Stimulated activated naive B cell treated with anti-CD40 and anti-IgM and Interleukin-4, amounts not matched to agents 10 μg/mL and 1 μg/mL and 100 μg/mL, for 72 hours (primary cell): ENCODE results near the gene MAPK10.

ENCODE experiments used
- ATAC-seq, 2 donors: fragments of 150-1000 bp; cut with Tn5 transposase; replicated peaks; 2 replicates each; pipeline ENCODE4 v1.10.0; 2021; ENCODE audit warnings: moderate library complexity in 1 of 2
- DNase-seq: peaks from one replicate; pipeline ENCODE4 v3.0.0; 2021
- H3K27ac Mint-ChIP-seq: one replicate; pipeline ENCODE4 v1.8.0; 2022; ENCODE audit warnings: mild to moderate bottlenecking, mixed read lengths
- H3K27me3 Mint-ChIP-seq, 2 donors: one replicate each; pipeline ENCODE4 v1.8.0; 2022; ENCODE audit warnings: mixed read lengths in 2 of 2
- H3K36me3 Mint-ChIP-seq, 2 donors: one replicate each; pipeline ENCODE4 v1.8.0; 2022; ENCODE audit warnings: mixed read lengths in 2 of 2, mild to moderate bottlenecking in 1 of 2
- H3K4me1 Mint-ChIP-seq, 2 donors: one replicate each; pipeline ENCODE4 v1.8.0; 2022; ENCODE audit warnings: mixed read lengths in 2 of 2, mild to moderate bottlenecking in 1 of 2
- H3K4me3 Mint-ChIP-seq, 2 donors: one replicate each; pipeline ENCODE4 v1.8.0; 2022; ENCODE audit warnings: mild to moderate bottlenecking in 2 of 2, mixed read lengths in 2 of 2, moderate library complexity in 1 of 2
- H3K9me3 Mint-ChIP-seq, 2 donors: one replicate each; pipeline ENCODE4 v1.8.0; 2022; ENCODE audit warnings: mixed read lengths in 2 of 2, mild to moderate bottlenecking in 1 of 2

The MAPK10 gene

DNA sequence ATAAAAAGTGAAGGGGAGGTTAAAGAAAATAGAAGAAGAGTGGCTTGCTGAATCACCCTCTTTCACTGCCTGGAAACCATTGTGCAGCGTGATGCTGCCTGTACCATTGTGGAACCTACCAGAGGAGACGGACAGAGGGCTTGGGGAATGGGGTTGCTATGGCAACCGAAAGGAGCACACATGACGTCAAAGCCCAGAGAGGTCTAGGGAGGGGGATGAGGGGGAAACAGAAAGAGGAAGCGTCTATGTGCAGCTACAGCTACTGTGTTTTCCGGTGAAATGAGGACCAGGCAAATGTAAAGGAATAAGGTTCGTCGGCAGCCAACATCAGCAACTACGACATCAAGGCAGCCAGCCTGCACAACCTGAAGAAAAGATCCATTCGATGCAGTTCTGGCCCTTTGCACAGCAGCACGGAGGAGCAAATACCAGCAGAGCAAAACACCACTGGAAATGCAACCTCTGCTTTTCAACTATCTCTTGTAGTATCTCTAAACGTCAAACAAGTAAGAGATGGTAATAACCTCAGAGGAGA, at the start of gene MAPK10:
Gene MAPK10 (minus strand): TSS at position 110 of the 535 bp plus-strand sequence.
- Mint-ChIP-seq H3K4me3 (peak within 1 kb of the TSS; percentile 78 to 83), H3K27me3 (no peaks in the 10 kb centered on the region), H3K9me3 (no peaks in the 10 kb centered on the region), H3K36me3 (no peaks in the 10 kb centered on the region), H3K27ac (peak within 1 kb of the TSS; percentile 51), H3K4me1 (peaks cover 20 to 34% of the 10 kb centered on the region in 2 donors)
- DNase-seq (peak; percentile 85), ATAC-seq (peak; percentile 97 to 98)

DNA sequence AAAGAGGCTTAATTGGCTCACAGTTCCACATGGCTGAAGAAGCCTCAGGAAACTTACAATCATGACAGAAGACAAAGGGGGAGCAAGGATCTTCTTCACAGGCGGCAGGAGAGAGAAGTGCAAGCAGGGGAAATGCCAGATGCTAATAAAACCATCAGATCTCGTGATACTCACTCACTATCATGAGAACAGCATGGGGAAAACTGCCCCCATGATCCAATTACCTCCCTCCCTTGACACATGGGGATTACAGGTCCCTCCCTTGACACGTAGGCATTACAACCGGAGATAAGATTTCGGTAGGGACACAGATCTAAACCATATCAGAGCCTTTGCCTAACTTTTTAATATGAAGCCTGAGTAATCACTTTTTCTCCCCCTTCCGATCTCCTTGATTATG, 43.7 kb upstream of the MAPK10 start:
- peaks cover 6 to 11% of the 10 kb centered on the region in 2 donors for H3K27me3 Mint-ChIP-seq

GRCh38 chr4:86401826-86402225, 42.0 kb upstream of the MAPK10 start:
- Mint-ChIP-seq H3K4me3 (no peak overlapping the region), H3K36me3 (no peaks in the 10 kb centered on the region), H3K27me3 (peaks cover 6 to 11% of the 10 kb centered on the region in 2 donors), H3K27ac (no peak overlapping the region), H3K9me3 (no peaks in the 10 kb centered on the region), H3K4me1 (peaks cover 0 to 6% of the 10 kb centered on the region in 2 donors)
- ATAC-seq (no peak), DNase-seq (no peak)

More for the DNA sequence above, 43.7 kb upstream of the MAPK10 start:
- Mint-ChIP-seq H3K9me3 (peaks cover 2 to 4% of the 10 kb centered on the region in 2 donors), H3K27ac (no peak overlapping the region), H3K36me3 (no peaks in the 10 kb centered on the region), H3K4me1 (no peaks in the 10 kb centered on the region), H3K4me3 (no peak overlapping the region)
- ATAC-seq (no peak), DNase-seq (no peak)

DNA sequence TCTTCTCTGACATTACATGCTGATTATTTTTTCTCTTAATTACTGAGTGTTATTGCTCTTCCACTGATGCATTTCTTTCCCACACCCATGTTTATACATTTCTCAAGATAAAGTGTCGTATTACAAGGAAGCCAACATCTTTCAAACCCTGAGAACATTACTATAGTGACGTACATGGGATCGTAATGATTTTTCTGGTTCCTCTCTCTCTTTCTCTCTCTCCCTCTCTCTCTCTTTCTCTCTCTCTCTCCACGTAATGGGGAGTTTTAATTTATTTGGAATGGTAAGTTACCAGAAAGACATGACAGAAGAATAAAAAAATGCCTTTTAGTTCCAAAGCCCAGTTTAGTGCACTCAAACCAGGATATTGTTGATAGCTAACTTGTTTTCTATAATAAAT, 40.4 kb upstream of the MAPK10 start:
- no peaks in the 10 kb centered on the region for H3K9me3 Mint-ChIP-seq
- no peak for ATAC-seq
- H3K36me3 Mint-ChIP-seq: no peaks in the 10 kb centered on the region
- H3K27ac Mint-ChIP-seq: no peak overlapping the region
- H3K4me1 Mint-ChIP-seq: peaks cover 0 to 6% of the 10 kb centered on the region in 2 donors
- no peak for DNase-seq
- no peak overlapping the region for H3K4me3 Mint-ChIP-seq
- H3K27me3 Mint-ChIP-seq: peaks cover 6 to 11% of the 10 kb centered on the region in 2 donors

- H3K27me3 Mint-ChIP-seq: peaks cover 6 to 7% of the 10 kb centered on the region in 2 donors
- peaks cover 0 to 6% of the 10 kb centered on the region in 2 donors for H3K4me1 Mint-ChIP-seq
- H3K4me3 Mint-ChIP-seq: no peak overlapping the region
- no peak overlapping the region for H3K27ac Mint-ChIP-seq
- ATAC-seq (no peak), DNase-seq (no peak)
- H3K36me3 Mint-ChIP-seq: no peaks in the 10 kb centered on the region
- no peaks in the 10 kb centered on the region for H3K9me3 Mint-ChIP-seq
These were observed 38.3 kb upstream of the MAPK10 start for GRCh38 chr4:86398187-86398586.

GRCh38 chr4:86393749-86394148, 33.9 kb upstream of the MAPK10 start:
- Mint-ChIP-seq H3K36me3 (no peaks in the 10 kb centered on the region), H3K9me3 (no peaks in the 10 kb centered on the region), H3K4me1 (peaks cover 0 to 6% of the 10 kb centered on the region in 2 donors), H3K27me3 (peaks cover 0 to 4% of the 10 kb centered on the region in 2 donors), H3K27ac (no peak overlapping the region), H3K4me3 (no peak overlapping the region)
- DNase-seq: no peak
- ATAC-seq: no peak

- ATAC-seq (no peak), DNase-seq (no peak)
- no peaks in the 10 kb centered on the region for H3K9me3 Mint-ChIP-seq
- H3K27me3 Mint-ChIP-seq: peaks cover 8 to 16% of the 10 kb centered on the region in 2 donors
- H3K4me1 Mint-ChIP-seq: peaks cover 0 to 7% of the 10 kb centered on the region in 2 donors
- H3K27ac Mint-ChIP-seq: no peak overlapping the region
- no peaks in the 10 kb centered on the region for H3K36me3 Mint-ChIP-seq
- no peak overlapping the region for H3K4me3 Mint-ChIP-seq
These were observed 29.8 kb upstream of the MAPK10 start for GRCh38 chr4:86389664-86390063.

DNA sequence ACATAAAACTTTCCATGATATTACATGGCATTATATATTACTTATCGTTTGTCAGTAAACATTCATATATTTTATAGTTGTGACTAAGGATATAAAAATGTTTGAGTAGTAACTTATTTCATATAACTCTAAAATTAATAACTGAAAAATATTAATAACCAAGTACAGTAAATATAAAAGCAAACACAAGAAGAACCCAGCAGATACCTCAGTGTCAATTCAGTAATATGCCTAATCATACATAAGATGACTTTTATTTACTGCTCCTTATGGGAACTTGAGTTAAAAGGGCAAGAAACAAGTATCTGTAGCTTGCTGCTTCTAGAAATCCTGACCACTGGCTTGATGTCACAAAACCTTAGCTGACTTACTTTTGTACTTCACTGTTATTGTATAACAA, 28.4 kb upstream of the MAPK10 start:
- H3K4me1 Mint-ChIP-seq: peaks cover 0 to 7% of the 10 kb centered on the region in 2 donors
- no peaks in the 10 kb centered on the region for H3K9me3 Mint-ChIP-seq
- DNase-seq (no peak), ATAC-seq (no peak)
- no peak overlapping the region for H3K27ac Mint-ChIP-seq
- no peaks in the 10 kb centered on the region for H3K36me3 Mint-ChIP-seq
- no peak overlapping the region for H3K4me3 Mint-ChIP-seq
- peaks cover 8 to 16% of the 10 kb centered on the region in 2 donors for H3K27me3 Mint-ChIP-seq

DNA sequence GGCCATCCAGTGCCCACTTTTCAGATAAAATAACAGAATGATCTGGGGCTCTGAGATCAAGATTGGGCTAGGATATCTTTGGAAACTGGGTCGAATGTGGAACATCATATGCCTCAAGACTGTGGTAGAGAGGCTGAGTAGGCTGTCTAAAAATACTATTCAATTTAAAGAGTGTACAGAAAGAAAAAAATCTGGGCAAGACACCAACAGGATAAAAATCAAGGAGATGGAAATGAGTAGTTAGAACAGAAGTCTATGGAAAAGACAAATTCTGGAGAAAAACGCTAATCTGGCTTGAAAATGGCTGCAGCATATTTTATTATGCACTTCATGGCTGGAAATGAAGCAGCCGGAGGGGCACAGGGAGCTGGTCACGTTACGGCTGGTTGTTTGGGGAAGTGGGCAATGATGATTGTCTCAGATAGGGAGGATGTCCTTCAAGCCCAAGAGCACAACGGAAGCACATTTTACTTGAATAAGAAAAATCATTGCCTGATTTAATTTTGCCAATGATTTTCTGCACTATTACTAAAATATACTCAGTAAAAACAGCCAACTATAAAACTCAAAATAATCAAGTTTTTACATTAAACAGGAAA, 27.1 kb upstream of the MAPK10 start:
- peak in 1 of 2 donors; percentile 48 for ATAC-seq
- no peaks in the 10 kb centered on the region for H3K9me3 Mint-ChIP-seq
- no peak overlapping the region for H3K27ac Mint-ChIP-seq
- no peaks in the 10 kb centered on the region for H3K36me3 Mint-ChIP-seq
- no peak overlapping the region for H3K4me3 Mint-ChIP-seq
- H3K27me3 Mint-ChIP-seq: peaks cover 4 to 16% of the 10 kb centered on the region in 2 donors
- no peak for DNase-seq
- peaks cover 0 to 7% of the 10 kb centered on the region in 2 donors for H3K4me1 Mint-ChIP-seq

DNA sequence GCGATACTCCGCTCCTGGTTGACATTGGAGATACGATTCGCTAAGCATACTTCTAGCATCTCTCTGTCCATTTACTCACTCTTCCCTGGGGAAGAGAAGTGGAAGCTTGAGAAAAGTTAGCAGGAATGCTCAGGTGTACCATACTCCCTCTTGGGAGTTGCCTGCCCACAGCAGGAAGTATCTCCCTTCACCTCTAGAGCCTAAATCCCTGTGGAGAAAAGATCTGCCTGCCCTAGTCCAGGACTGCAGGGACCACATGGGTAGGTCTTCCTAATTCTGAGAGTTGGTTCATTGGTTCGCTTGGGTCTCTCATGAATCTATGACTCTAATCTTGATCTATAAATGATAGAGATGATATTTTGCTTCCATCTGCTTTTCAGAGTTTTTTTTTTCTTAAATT, 26.3 kb upstream of the MAPK10 start:
- Mint-ChIP-seq H3K27me3 (peaks cover 4 to 16% of the 10 kb centered on the region in 2 donors), H3K4me3 (no peak overlapping the region), H3K36me3 (no peaks in the 10 kb centered on the region), H3K9me3 (no peaks in the 10 kb centered on the region), H3K27ac (no peak overlapping the region), H3K4me1 (peaks cover 0 to 7% of the 10 kb centered on the region in 2 donors)
- no peak for ATAC-seq
- no peak for DNase-seq

DNA sequence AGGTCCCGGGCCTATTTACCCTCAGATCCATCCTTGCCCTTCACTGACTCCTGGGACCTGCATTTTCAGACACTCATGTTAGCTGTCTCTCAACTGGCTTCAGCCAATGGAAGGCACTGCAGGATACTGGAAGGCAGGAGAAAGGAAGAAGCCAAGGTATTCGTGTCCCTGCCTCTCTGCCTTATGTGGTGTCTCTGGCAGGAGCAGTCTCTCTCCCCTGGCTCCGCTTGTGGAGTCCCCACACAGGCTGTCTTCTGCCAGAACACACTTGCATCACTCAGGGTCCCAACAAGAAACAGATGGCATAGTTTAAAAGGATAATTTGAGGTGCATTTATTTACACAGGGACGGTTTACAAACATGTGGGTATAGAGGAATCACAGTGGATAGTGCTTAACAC, 21.6 kb upstream of the MAPK10 start:
- Mint-ChIP-seq H3K36me3 (no peaks in the 10 kb centered on the region), H3K27ac (no peak overlapping the region), H3K27me3 (peaks cover 4 to 5% of the 10 kb centered on the region in 2 donors), H3K4me3 (no peak overlapping the region), H3K4me1 (no peaks in the 10 kb centered on the region), H3K9me3 (no peaks in the 10 kb centered on the region)
- ATAC-seq: no peak
- no peak for DNase-seq

DNA sequence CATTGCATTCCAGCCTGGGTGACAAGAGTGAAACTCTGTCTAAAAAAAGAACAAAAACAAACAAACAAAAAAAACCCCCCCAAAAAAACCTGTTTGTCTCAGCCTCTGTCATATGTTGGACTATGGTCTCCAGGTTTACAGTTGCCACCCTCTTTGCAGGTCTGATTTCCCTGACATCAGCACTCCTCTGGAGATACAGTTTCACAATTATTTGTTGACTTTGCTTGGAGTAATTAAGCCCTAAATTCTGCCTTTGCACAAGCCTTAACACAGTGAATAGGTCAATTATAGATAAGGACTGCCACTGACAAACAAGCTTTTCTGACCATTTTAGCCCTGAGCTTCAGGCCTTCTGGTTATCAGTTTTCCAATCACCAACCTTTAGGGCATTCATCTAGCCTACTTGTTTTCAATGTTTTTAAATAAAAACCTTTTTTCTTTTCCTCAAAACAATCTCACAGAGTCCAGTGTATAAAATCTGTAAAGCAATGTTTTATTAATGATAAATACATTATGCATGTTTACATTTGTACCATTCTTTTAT, 20.4 kb upstream of the MAPK10 start:
- Mint-ChIP-seq H3K4me1 (no peaks in the 10 kb centered on the region), H3K27ac (no peak overlapping the region), H3K4me3 (no peak overlapping the region), H3K9me3 (no peaks in the 10 kb centered on the region), H3K36me3 (no peaks in the 10 kb centered on the region), H3K27me3 (no peaks in the 10 kb centered on the region)
- no peak for ATAC-seq
- no peak for DNase-seq

DNA sequence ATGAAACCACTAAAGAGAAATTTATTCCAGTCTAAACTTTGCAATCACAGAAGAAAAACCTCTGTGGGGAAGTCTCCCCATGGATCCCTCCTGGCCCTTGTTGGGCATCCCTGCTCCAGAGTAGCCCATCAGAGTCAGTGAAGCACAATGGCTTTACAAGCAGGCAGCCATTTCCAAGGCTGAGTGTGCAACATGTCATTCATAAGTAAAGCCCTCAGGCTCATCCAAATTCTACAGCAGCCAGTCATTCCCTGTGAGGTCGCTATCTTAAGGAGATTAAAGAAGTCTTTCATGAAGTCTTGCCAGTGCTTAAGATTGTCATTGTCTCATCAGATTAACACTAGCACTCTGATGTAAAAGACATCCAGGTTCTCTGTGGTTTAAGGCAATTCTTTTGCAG, 17.0 kb upstream of the MAPK10 start:
- Mint-ChIP-seq H3K36me3 (peaks cover 2% of the 10 kb centered on the region in 2 donors), H3K27me3 (peaks cover 3 to 12% of the 10 kb centered on the region in 2 donors), H3K27ac (no peak overlapping the region), H3K4me1 (no peaks in the 10 kb centered on the region), H3K4me3 (no peak overlapping the region), H3K9me3 (peaks cover 8 to 9% of the 10 kb centered on the region in 2 donors)
- DNase-seq (no peak), ATAC-seq (no peak)

- Mint-ChIP-seq H3K4me1 (no peaks in the 10 kb centered on the region), H3K36me3 (peaks cover 2 to 3% of the 10 kb centered on the region in 2 donors), H3K9me3 (peaks cover 8 to 11% of the 10 kb centered on the region in 2 donors), H3K27ac (no peak overlapping the region), H3K27me3 (peaks cover 10 to 13% of the 10 kb centered on the region in 2 donors), H3K4me3 (no peak overlapping the region)
- ATAC-seq (no peak), DNase-seq (no peak)
These were observed 8.6 kb upstream of the MAPK10 start for GRCh38 chr4:86368433-86368832.

GRCh38 chr4:86367577-86367976, 7.7 kb upstream of the MAPK10 start:
- Mint-ChIP-seq H3K4me3 (no peak overlapping the region), H3K27ac (no peak overlapping the region), H3K4me1 (no peaks in the 10 kb centered on the region), H3K9me3 (peaks cover 7 to 9% of the 10 kb centered on the region in 2 donors), H3K36me3 (peaks cover 2 to 3% of the 10 kb centered on the region in 2 donors), H3K27me3 (peaks cover 9 to 10% of the 10 kb centered on the region in 2 donors)
- no peak for ATAC-seq
- DNase-seq: no peak
